ENCODE data around the gene IMMP1L.

Gene IMMP1L

GRCh38 chr11:31397239-31397834 is 112.1 kb downstream of the IMMP1L start:
- peak; percentile 35 for DNase-seq (ENCODE audit: low spot score)

DNA sequence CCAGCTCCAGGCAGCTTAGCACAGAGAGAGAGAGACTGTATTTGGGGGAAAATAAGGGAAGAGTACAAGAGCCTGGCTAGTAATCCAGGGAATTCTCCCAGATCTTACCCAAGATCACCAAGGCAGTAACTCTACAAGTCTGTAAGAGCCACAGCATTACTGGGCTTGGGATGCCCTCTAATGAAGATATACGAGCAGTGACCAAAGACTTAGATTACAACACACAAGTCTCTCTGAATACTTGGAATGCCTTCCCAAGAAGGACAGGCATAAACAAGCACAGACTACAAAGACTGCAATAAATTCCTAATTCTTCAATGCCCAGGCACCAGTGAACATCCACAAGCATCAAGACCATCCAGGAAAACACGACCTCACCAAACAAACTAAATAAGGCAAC is 122.0 kb downstream of the IMMP1L start:
- no peak for DNase-seq (ENCODE audit: low spot score)

GRCh38 chr11:31383116-31383515 is 126.3 kb downstream of the IMMP1L start:
- DNase-seq (ENCODE audit: low spot score): no peak
